ENCODE measurements around the gene TAOK2. TPM values are rescaled to one million over a fixed set of nuclear protein-coding genes. Genes with fewer than 3 reads are reported as not detected.

The TAOK2 gene
- total and polyA plus RNA-seq, 2 of the 13 experiments (the other 11 are each of a cell fraction or from before 2014, with no cell fraction given), result 17.4 to 43.2 TPM

GRCh38 chr16:29943846-29944799 lies 29.5 kb upstream of the TAOK2 start (continued):
- TF ChIP-seq ZNF280B (CRISPR knock-in tag; IDR thresholded peaks at IDR 0.05; ENCODE audit: borderline replicate concordance), result no peak
- TF ChIP-seq HNRNPH1 (optimal IDR thresholded peaks at IDR 0.05; ENCODE audit: low read depth, low read length), result no peak
- TF ChIP-seq ZBTB20 (CRISPR knock-in tag; IDR thresholded peaks at IDR 0.05; ENCODE audit: borderline replicate concordance, low read depth), result no peak; the same call in 1 of the 2 replicates
- TF ChIP-seq ASH2L (IDR thresholded peaks at IDR 0.05; ENCODE audit: insufficient read length, low read depth, low read length), result peak; percentile 71
- TF ChIP-seq ZNF782 (CRISPR knock-in tag; IDR thresholded peaks at IDR 0.05; ENCODE audit: borderline replicate concordance), result no peak
- TF ChIP-seq PAWR (CRISPR knock-in tag; IDR thresholded peaks at IDR 0.05; ENCODE audit: borderline replicate concordance), result no peak
- no peak for TF ChIP-seq MED13 (CRISPR knock-in tag; IDR thresholded peaks at IDR 0.05)
- 0 out of 2 replicates have a peak, but pooled peaks have one; percentile 13 for TF ChIP-seq ZNF33B (CRISPR knock-in tag; IDR thresholded peaks at IDR 0.05)
- no peak for TF ChIP-seq PHB2 (IDR thresholded peaks at IDR 0.05; ENCODE audit: partially characterized antibody)
- TF ChIP-seq, protein P1, sequence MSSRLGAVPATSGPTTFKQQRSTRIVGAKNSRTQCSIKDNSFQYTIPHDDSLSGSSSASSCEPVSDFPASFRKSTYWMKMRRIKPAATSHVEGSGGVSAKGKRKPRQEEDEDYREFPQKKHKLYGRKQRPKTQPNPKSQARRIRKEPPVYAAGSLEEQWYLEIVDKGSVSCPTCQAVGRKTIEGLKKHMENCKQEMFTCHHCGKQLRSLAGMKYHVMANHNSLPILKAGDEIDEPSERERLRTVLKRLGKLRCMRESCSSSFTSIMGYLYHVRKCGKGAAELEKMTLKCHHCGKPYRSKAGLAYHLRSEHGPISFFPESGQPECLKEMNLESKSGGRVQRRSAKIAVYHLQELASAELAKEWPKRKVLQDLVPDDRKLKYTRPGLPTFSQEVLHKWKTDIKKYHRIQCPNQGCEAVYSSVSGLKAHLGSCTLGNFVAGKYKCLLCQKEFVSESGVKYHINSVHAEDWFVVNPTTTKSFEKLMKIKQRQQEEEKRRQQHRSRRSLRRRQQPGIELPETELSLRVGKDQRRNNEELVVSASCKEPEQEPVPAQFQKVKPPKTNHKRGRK (CRISPR knock-in tag; IDR thresholded peaks at IDR 0.05), result no peak
- peak; percentile 22 to 32; a peak in 2 of 4 replicates for TF ChIP-seq MAFK (conservative IDR thresholded peaks at IDR 0.05 in 1 of 2, IDR thresholded peaks at IDR 0.05 in 1 of 2; ENCODE audit: low read length in 2 of 2)
- TF ChIP-seq SRF (IDR thresholded peaks at IDR 0.05; ENCODE audit: low read depth, low read length), result no peak
- no peak for TF ChIP-seq ZSCAN9 (CRISPR knock-in tag; IDR thresholded peaks at IDR 0.05; ENCODE audit: borderline replicate concordance)
- no peak for TF ChIP-seq NR1H2 (CRISPR knock-in tag; IDR thresholded peaks at IDR 0.05; ENCODE audit: borderline replicate concordance, low read depth)
- TF ChIP-seq, protein P2, sequence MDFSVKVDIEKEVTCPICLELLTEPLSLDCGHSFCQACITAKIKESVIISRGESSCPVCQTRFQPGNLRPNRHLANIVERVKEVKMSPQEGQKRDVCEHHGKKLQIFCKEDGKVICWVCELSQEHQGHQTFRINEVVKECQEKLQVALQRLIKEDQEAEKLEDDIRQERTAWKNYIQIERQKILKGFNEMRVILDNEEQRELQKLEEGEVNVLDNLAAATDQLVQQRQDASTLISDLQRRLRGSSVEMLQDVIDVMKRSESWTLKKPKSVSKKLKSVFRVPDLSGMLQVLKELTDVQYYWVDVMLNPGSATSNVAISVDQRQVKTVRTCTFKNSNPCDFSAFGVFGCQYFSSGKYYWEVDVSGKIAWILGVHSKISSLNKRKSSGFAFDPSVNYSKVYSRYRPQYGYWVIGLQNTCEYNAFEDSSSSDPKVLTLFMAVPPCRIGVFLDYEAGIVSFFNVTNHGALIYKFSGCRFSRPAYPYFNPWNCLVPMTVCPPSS (IDR thresholded peaks at IDR 0.05), result no peak
- TF ChIP-seq HCFC1 (IDR thresholded peaks at IDR 0.05; ENCODE audit: low read depth, low read length), result no peak
- TF ChIP-seq SAP130 (CRISPR knock-in tag; IDR thresholded peaks at IDR 0.05; ENCODE audit: low read depth), result peak; percentile 68
- TF ChIP-seq SRSF9 (IDR thresholded peaks at IDR 0.05; ENCODE audit: borderline replicate concordance, insufficient read depth, low read depth, low read length, poor library complexity, severe bottlenecking), result no peak
- 0 out of 2 replicates have a peak, but pooled peaks have one; percentile 6 for TF ChIP-seq MIER2 (CRISPR knock-in tag; IDR thresholded peaks at IDR 0.05)
- no peak for TF ChIP-seq PAF1 (CRISPR knock-in tag; IDR thresholded peaks at IDR 0.05)
- peak in 1 of 2 experiments; percentile 29; a peak in 2 of 4 replicates for TF ChIP-seq EP300 (IDR thresholded peaks at IDR 0.05; ENCODE audit: low read depth in 2 of 2, low read length in 2 of 2)
- no peak; the same call in 1 of the 2 replicates for TF ChIP-seq EP300 (CRISPR knock-in tag; IDR thresholded peaks at IDR 0.05; ENCODE audit: borderline replicate concordance)
- no peak for TF ChIP-seq ZSCAN21 (CRISPR knock-in tag; IDR thresholded peaks at IDR 0.05; ENCODE audit: borderline replicate concordance)
- TF ChIP-seq GTF3A (CRISPR knock-in tag; conservative IDR thresholded peaks at IDR 0.05), result no peak
- no peak for TF ChIP-seq CENPX (CRISPR knock-in tag; IDR thresholded peaks at IDR 0.05)
- no peak for TF ChIP-seq ZNF282 (IDR thresholded peaks at IDR 0.05; ENCODE audit: partially characterized antibody)

Measured in HepG2 (cell line).